HL-60/S4 treated with phorbol 12-myristate 13-acetate at 8.2 ng/mL for 4 days and 3 days (cell line): ENCODE results near the gene SENP1.

Source experiments
- in situ Hi-C: fragments of 300-500 bp; cut with MboI; formaldehyde crosslinking; loops from 2 replicates; pipeline ENCODE4 v1.15.0; 2022; ENCODE audit warnings: low sequenced_read_pairs

SENP1 gene

GRCh38 chr12:48002773-48003218 is 103.1 kb downstream of the SENP1 start:
- in situ Hi-C loops: no loop called here

GRCh38 chr12:48002414-48002730 is 103.5 kb downstream of the SENP1 start:
- in situ Hi-C loops: no loop called here

- in situ Hi-C loops: no loop called here
Measured at GRCh38 chr12:48001505-48002413, 104.1 kb downstream of the SENP1 start.

- in situ Hi-C loops: no loop called here
Measured at GRCh38 chr12:48000878-48001504, 104.9 kb downstream of the SENP1 start.

- in situ Hi-C loops: no loop called here
Measured at GRCh38 chr12:47999816-48000215, 106.1 kb downstream of the SENP1 start.

GRCh38 chr12:47997321-47997720 is 108.6 kb downstream of the SENP1 start:
- in situ Hi-C loops: no loop called here

GRCh38 chr12:47995981-47996401 is 109.9 kb downstream of the SENP1 start:
- in situ Hi-C loops: no loop called here

GRCh38 chr12:47993491-47993890 is 112.4 kb downstream of the SENP1 start:
- in situ Hi-C loops: no loop called here
